CD4-positive, alpha-beta T cell treated with Interleukin-4 for 4 hours (primary cell): ENCODE data around the gene GRHL1.

Experiments
- DNase-seq: peaks from one replicate; pipeline ENCODE4 v3.0.0-alpha.2; 2020

GRHL1 gene

GRCh38 chr2:9995059-9995458, 43.6 kb downstream of the GRHL1 start:
- DNase-seq = no peak

DNA sequence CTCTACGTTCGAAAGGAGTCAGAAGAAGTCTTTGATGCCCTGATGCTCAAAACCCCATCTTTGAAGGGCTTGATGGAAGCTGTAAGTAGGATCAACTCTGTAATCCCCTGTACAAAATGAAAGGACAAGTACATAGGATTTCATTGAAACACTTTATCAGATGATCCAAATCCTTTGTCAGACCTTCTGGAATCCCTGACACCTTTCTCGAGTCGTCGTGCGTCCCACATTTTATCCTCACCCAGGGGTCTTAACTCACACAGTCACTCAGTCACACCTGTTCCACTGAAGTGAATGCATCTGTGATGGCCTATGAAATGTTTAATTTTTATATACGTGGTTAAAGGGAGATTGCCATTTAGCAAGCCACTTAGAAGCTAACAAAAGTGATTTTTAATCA, 44.8 kb downstream of the GRHL1 start:
- no peak for DNase-seq

DNA sequence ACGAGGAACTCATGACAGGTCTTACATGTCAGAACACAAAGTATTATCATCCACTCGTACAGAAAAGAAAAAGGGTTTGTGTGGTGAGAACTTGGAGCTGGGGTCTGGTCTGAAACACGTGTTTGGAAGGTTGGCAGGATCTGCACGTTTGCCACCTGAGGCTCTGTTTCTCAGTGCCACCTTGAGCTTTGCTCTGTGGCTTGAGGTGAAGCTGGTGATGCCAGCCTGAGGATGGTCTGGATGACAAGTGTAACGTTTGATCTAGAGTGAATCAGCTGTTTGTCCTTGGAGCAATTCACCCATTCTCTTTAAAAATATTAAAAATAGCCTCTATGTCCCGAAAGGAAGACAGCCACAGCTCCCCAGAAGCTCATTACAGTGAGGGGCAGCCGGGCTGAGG, 46.4 kb downstream of the GRHL1 start:
- DNase-seq = no peak

GRCh38 chr2:9998916-9999654, 47.6 kb downstream of the GRHL1 start:
- no peak for DNase-seq

DNA sequence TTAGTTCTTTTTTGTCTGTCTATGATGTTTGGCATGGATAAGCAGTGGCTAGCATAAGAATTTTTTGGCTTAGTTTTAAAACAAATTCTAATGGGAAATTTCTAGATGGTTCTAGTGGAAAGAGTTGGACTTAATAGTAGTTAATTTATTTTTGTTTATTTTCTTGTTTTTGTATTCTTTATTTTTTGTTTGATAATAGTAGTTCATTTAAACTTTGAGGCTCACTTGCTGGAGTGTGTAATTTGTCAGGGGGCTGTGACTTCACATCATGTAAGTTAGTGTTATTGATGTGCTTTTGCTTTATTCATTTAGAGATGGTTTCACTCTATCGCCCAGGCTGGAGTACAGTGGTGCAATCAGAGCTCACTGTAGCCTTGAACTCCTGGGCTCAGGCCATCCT, 48.2 kb downstream of the GRHL1 start:
- no peak for DNase-seq

GRCh38 chr2:10000541-10000940, 49.0 kb downstream of the GRHL1 start:
- DNase-seq = no peak

DNA sequence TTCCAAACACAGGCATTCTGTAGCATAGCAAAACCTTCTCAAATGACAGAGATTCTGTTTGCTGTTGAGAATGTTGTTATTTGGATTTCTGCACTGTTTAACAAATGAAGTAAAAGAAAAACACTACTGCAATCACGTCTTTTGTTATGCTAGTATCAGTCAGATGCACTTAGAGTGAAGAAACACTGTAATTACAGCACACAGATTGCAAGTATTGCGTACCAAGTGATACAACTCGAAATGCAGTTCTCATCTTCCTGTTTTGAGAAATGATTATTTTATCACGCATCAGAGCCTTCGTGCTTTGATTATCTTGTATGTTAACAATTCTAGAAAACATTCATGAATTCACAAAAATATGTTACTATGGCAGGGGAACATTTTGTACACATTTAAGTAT, 50.1 kb downstream of the GRHL1 start:
- no peak for DNase-seq

GRCh38 chr2:10002109-10002508, 50.6 kb downstream of the GRHL1 start:
- no peak for DNase-seq

- DNase-seq = no peak
These were observed 51.2 kb downstream of the GRHL1 start for GRCh38 chr2:10002681-10003080.

DNA sequence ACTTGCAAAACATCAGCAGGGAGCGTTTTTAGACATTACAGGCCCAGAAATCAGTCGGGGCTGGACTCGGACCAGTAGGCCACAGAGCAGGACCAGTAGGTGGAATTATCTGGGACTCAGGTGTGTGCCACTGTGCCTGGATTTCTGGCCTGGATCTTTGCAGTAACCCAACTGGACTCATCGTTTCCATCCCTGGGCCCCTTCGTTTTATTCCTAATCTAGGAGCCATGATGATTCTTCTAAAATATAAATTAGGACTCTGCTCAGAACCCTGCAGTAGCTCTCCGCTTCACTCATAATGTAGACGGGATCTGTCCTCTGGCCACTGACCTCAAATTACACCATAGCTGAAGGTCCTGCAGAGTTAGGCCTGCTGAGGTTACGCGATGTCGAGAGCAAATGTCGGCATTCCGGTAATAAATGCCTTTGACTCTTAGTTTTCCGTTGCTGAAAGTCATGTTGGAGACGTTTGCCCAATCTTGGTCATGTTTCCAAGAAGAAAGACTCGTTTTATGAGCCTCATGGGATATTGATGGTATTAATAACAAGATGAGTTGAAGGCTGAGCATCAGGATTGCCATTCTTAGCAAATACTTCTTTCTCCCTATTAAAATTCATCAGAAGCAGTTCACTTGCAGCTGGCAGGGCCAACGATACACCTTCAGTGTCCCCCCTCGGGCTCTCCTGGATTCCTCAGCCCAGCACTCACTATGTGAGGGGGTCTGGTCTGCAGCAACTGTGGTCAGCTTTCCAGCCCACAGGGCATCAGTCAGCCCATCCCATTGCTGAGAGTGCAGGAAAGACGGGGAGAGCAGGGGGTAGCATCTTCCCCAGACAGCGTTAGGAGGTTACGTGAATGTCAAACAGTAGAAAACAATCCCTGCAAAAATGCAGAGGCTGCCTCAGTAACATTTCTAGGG, 52.0 kb downstream of the GRHL1 start:
- no peak for DNase-seq

- no peak for DNase-seq
These were observed 52.9 kb downstream of the GRHL1 start for GRCh38 chr2:10004401-10004800.

DNA sequence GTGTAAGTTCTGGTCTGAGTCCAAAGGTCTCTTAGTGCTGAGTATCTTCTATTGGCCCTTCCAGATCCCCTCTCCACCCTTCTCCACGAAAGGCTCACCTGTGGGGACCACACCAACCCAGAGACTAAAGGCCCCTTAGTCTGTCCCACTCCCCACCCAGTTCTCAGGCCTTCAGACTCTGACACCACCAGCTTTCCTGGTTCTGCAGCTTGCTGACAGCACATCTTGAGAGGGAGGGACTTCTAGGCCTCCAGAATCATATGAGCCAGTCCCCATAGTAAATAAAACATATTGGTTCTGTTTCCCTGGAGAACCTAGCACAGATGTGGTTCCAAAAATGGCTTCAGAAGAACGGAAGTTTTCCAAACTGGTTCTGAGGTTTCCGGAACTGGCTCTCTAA, 53.3 kb downstream of the GRHL1 start:
- DNase-seq = no peak

GRCh38 chr2:10005461-10006235, 54.2 kb downstream of the GRHL1 start:
- no peak for DNase-seq

- DNase-seq = no peak
These were observed 55.0 kb downstream of the GRHL1 start for GRCh38 chr2:10006236-10007161.

DNA sequence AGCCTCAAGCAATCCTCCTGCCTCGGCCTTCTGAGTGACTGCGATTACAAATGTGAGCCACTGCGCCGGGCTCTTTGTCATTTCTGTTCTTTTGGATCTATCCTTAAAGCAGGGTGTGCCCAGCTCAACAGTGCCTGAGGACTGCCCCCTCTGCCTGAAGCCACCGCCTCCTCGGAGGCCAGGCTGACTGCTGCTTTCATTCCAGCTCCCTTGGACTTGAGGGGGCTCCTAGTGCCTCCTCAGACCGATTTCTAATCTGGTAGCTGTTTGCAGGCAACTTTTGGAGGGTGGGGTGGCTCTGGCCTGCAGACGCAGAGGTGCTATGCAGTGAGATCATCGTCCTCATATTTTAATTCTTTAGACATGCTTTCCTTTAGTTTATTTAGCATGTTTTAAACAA, 55.9 kb downstream of the GRHL1 start:
- no peak for DNase-seq

- DNase-seq = no peak
These were observed 56.7 kb downstream of the GRHL1 start for GRCh38 chr2:10007921-10008808.

DNA sequence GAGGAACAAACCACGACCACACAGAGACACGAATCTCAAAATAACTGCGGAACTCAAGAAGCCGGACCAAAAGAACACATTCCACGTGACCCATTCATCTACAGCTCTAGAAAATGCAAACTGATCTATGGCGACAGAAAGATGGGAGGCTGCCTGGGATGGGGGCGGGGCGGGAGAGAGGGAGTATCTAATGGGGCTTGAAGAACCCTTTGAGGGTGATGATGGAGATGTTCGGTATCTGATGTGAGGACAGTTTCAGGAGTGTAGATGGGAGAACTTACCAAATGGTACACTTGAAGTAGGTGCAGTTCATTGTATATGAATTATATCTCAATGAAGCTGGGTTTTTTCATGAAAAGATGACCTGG, 57.3 kb downstream of the GRHL1 start:
- DNase-seq = no peak

DNA sequence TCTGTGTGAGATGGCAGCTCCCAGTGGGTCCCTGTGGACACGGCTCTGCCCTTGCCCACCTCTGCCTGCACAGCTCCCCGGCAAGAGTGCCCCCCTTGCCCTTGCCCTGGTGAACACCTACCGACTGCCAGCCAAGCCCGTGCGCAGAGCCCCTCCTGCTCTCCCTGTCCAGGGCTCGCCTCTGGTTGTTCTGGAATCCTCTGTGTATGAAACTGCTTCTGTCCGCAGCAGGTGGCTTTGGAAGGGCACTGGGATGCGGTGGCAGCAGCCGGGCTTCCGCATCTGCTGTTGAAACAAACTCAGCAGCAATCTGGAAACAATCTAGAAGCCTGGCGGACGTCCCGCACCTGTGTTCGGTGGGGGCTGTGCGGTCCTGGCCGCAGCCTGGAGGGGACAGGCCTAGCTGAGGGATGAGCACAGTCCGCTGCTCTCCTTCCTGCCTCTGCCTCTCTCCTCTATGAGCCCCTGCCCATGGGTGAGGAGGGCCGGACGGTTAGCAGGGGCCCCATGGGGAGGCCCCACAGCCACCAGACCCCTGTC, 57.8 kb downstream of the GRHL1 start:
- no peak for DNase-seq

- no peak for DNase-seq
These were observed 58.6 kb downstream of the GRHL1 start for GRCh38 chr2:10009811-10010781.
